Subcutaneous adipose tissue (tissue), 4 donors: Measurements from ENCODE around the gene PLA2G4D. TPM values are rescaled to one million over a fixed set of nuclear protein-coding genes. Genes with fewer than 3 reads are reported as not detected.

Experiments used
- CTCF ChIP-seq: fragments of 450-650 bp; IDR thresholded peaks from one replicate; pipeline ENCODE4 v1.5.1; 2016; ENCODE audit warnings: low read depth, mild to moderate bottlenecking, control low read depth, antibody characterized with exemption, moderate library complexity
- total RNA-seq, 4 donors: library from RNA; depleted of rRNA; stranded (reverse); fragments of >200 nt; gene quantifications; one replicate each; pipeline ENCODE4 v1.1.0, GENCODE V29; 2016

The PLA2G4D gene
- total RNA-seq, 4 donors from 2014 or later, result 0.57 TPM; not detected in 3

- no peak for TF ChIP-seq CTCF
Observed at GRCh38 chr15:42082823-42083604, 11.3 kb downstream of the PLA2G4D start.

- no peak for TF ChIP-seq CTCF
Observed at GRCh38 chr15:42082141-42082540, 12.2 kb downstream of the PLA2G4D start.

- no peak for TF ChIP-seq CTCF
Observed at GRCh38 chr15:42080919-42081830, 13.2 kb downstream of the PLA2G4D start.

GRCh38 chr15:42080186-42080918 lies 14.0 kb downstream of the PLA2G4D start:
- no peak for TF ChIP-seq CTCF

GRCh38 chr15:42079401-42079908 lies 14.9 kb downstream of the PLA2G4D start:
- TF ChIP-seq CTCF, result no peak

GRCh38 chr15:42078903-42079302 lies 15.5 kb downstream of the PLA2G4D start:
- no peak for TF ChIP-seq CTCF
